PC-3 (cell line): ENCODE measurements around the gene SLC7A6. TPM values are rescaled to one million over a fixed set of nuclear protein-coding genes. Genes with fewer than 3 reads are reported as not detected.

Experiments used
- ATAC-seq: fragments of 200-7000 bp; cut with Tn5 transposase; 2 replicates; pipeline ENCODE4 v1.9.1; 2020; ENCODE audit warnings: mild to moderate bottlenecking, moderate library complexity
- BruUV-seq: library from RNA; stranded (reverse); fragments of 400-500 nt; replicated peaks from 2 replicates; lab custom pipeline; 2021; lab: Mats Ljungman, UMichigan
- CTCF ChIA-PET: fragments of 300-600 bp; sonication (Branson Sonifier 250); formaldehyde crosslinking; loops from one replicate; lab custom pipeline; 2022; ENCODE audit warnings: antibody characterized with exemption; lab: Charles Lee
- POLR2A ChIA-PET: fragments of 300-600 bp; sonication (Branson Sonifier 250); formaldehyde crosslinking; loops from one replicate; lab custom pipeline; 2022; ENCODE audit warnings: antibody characterized with exemption; ENCODE audit not compliant: unreplicated experiment; lab: Charles Lee
- DNase-seq: peaks from one replicate; pipeline ENCODE4 v3.0.0-alpha.2; 2015
- H2AFZ ChIP-seq: fragments of 300-600 bp; sonication (generic); 2 replicates; pipeline ENCODE4 v1.6.0; 2016; ENCODE audit warnings: antibody characterized with exemption, low read length
- H3F3A ChIP-seq: fragments of 300-600 bp; sonication (generic); one replicate; pipeline ENCODE4 v1.6.0; 2017; ENCODE audit warnings: antibody characterized with exemption, low read length, control low read depth, mild to moderate bottlenecking; ENCODE audit not compliant: unreplicated experiment
- H3K27ac ChIP-seq: fragments of 300-600 bp; sonication (generic); 2 replicates; pipeline ENCODE4 v1.5.1; 2016; ENCODE audit warnings: mild to moderate bottlenecking, low read length
- H3K27me3 ChIP-seq: fragments of 300-600 bp; sonication (generic); 2 replicates; pipeline ENCODE4 v1.6.1; 2016; ENCODE audit warnings: low read length, mixed read lengths
- H3K36me3 ChIP-seq: fragments of 300-600 bp; sonication (generic); 2 replicates; pipeline ENCODE4 v1.6.1; 2016; ENCODE audit warnings: low read depth, mixed run types, low read length, mixed read lengths
- H3K4me1 ChIP-seq: fragments of 300-600 bp; sonication (generic); 2 replicates; pipeline ENCODE4 v1.5.1; 2016; ENCODE audit warnings: low read length; ENCODE audit not compliant: insufficient read depth
- H3K4me2 ChIP-seq: fragments of 300-600 bp; sonication (generic); 2 replicates; pipeline ENCODE4 v1.6.0; 2016; ENCODE audit warnings: low read length
- H3K4me3 ChIP-seq: fragments of 300-600 bp; sonication (generic); 2 replicates; pipeline ENCODE4 v1.5.1; 2016; ENCODE audit warnings: mild to moderate bottlenecking, low read length, mixed read lengths
- H3K79me2 ChIP-seq: fragments of 300-600 bp; sonication (generic); 2 replicates; pipeline ENCODE4 v1.6.1; 2017; ENCODE audit warnings: low read length, mixed read lengths
- H3K9ac ChIP-seq: fragments of 300-600 bp; sonication (generic); 2 replicates; pipeline ENCODE4 v1.6.0; 2016; ENCODE audit warnings: mild to moderate bottlenecking, low read length
- H3K9me2 ChIP-seq: fragments of 300-600 bp; sonication (generic); replicated peaks from 2 replicates; pipeline ENCODE4 v1.6.1; 2016; ENCODE audit warnings: mixed run types, low read length, mixed read lengths
- H3K9me3 ChIP-seq: fragments of 300-600 bp; sonication (generic); 2 replicates; pipeline ENCODE4 v1.6.1; 2016; ENCODE audit warnings: low read length, mixed read lengths
- H4K20me1 ChIP-seq: fragments of 300-600 bp; sonication (generic); 2 replicates; pipeline ENCODE4 v1.6.1; 2016; ENCODE audit warnings: low read length, mixed read lengths
- EZH2 ChIP-seq: fragments of 300-600 bp; sonication (generic); IDR thresholded peaks from one replicate; pipeline ENCODE4 v1.6.1; 2017; ENCODE audit warnings: antibody characterized with exemption, mild to moderate bottlenecking, low read length; ENCODE audit not compliant: unreplicated experiment
- EZH2phosphoT487 ChIP-seq: fragments of 300-600 bp; sonication (generic); IDR thresholded peaks from 2 replicates; pipeline ENCODE4 v1.6.1; 2018; ENCODE audit warnings: mild to moderate bottlenecking, antibody characterized with exemption, low read length, borderline replicate concordance
- intact Hi-C: fragments of 100-400 bp; cut with micrococcal nuclease; formaldehyde crosslinking; loops from 2 replicates; pipeline ENCODE4 v1.9.0; 2023
- total RNA-seq: library from RNA; depleted of rRNA; stranded (reverse); fragments of >200 nt; gene quantifications from 2 replicates; pipeline ENCODE4 v1.2.3, GENCODE V29; 2014
- TF ChIP-seq, protein P1 (sequence below): fragments of 300-600 bp; sonication (generic); conservative IDR thresholded peaks from 2 replicates; pipeline ENCODE4 v1.5.1; 2017; ENCODE audit warnings: antibody characterized with exemption, low read depth, mild to moderate bottlenecking, low read length

The SLC7A6 gene
- total RNA-seq, 1 experiment from 2014 or later: 24.7 TPM

GRCh38 chr16:68242085-68242484 lies 22.2 kb upstream of the SLC7A6 start:
- DNase-seq: no peak
- Histone ChIP-seq H3K4me1 (peaks cover 20% of the 10 kb centered on the region; the same call in 1 of the 2 replicates), H3F3A (no peaks in the 10 kb centered on the region), H3K27me3 (no peaks in the 10 kb centered on the region), H3K9me3 (no peaks in the 10 kb centered on the region), H3K4me3 (no peak overlapping the region), H3K9ac (no peak overlapping the region), H3K79me2 (peaks cover 17% of the 10 kb centered on the region), H3K9me2 (no peaks in the 10 kb centered on the region), H4K20me1 (no peaks in the 10 kb centered on the region), H3K36me3 (no peaks in the 10 kb centered on the region), H3K4me2 (no peak overlapping the region), H3K27ac (no peak overlapping the region), H2AFZ (no peak overlapping the region)
- POLR2A ChIA-PET: no interaction called here
- ATAC-seq: no peak
- TF ChIP-seq EZH2: no peak
- TF ChIP-seq EZH2phosphoT487: no peak
- TF ChIP-seq, protein P1, sequence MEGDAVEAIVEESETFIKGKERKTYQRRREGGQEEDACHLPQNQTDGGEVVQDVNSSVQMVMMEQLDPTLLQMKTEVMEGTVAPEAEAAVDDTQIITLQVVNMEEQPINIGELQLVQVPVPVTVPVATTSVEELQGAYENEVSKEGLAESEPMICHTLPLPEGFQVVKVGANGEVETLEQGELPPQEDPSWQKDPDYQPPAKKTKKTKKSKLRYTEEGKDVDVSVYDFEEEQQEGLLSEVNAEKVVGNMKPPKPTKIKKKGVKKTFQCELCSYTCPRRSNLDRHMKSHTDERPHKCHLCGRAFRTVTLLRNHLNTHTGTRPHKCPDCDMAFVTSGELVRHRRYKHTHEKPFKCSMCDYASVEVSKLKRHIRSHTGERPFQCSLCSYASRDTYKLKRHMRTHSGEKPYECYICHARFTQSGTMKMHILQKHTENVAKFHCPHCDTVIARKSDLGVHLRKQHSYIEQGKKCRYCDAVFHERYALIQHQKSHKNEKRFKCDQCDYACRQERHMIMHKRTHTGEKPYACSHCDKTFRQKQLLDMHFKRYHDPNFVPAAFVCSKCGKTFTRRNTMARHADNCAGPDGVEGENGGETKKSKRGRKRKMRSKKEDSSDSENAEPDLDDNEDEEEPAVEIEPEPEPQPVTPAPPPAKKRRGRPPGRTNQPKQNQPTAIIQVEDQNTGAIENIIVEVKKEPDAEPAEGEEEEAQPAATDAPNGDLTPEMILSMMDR: no peak
- intact Hi-C loops: loop anchor here (1.0 kb wide), 1 partner anchor 86 kb away; no protein-coding TSS in a partner anchor
- CTCF ChIA-PET: no interaction called here
- no TSS peak for BruUV-seq

DNA sequence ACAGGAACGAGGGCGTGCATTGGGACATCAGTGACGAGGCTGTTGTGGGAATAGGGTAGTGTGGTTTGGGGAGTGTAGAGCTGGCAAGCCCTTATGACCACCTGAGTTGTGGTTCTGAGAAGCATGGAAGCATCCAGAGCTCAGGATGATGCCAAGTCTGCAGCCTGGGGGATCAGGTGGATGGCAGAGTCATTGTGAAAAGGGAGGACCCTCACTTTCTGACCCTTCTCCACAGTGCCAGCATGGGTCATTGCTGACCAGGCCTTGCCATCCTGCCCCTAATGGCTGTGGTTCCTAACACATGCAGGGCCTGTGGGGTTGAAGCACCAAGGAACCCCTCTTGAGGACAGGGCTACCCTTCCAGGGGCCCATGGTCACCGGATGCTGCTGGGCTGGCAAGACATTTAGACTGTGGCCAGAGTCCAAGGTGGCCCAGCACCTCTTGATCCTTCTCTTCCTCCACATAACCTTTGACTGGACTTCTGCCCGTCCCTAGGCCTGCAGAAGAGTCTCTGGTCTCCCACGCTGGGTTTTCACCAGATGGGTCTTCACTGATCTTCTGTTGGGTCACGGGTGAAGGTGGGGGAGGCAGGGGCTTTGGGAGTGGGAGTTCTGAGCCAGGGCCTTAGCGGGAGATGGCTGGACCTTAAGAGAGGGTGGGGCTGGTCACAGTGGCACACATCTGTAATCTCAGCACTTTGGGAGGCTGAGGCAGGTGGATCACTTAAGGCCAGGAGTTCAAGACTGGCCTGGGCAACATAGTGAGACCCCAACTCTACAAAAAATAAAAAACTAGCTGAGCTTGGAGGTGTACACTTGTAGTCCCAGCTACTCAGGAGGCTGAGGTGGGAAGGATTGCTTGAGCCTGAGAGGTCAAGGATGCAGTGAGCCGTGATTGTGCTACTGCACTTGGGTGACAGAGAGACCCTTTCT lies 21.1 kb upstream of the SLC7A6 start:
- Histone ChIP-seq H3K4me1 (peaks cover 20% of the 10 kb centered on the region; the same call in 1 of the 2 replicates), H3K27ac (no peak overlapping the region), H2AFZ (no peak overlapping the region), H3K9me3 (no peaks in the 10 kb centered on the region), H3K4me3 (no peak overlapping the region), H3K9me2 (no peaks in the 10 kb centered on the region), H3K4me2 (no peak overlapping the region), H4K20me1 (no peaks in the 10 kb centered on the region), H3F3A (no peaks in the 10 kb centered on the region), H3K27me3 (no peaks in the 10 kb centered on the region), H3K36me3 (no peaks in the 10 kb centered on the region), H3K79me2 (peaks cover 17% of the 10 kb centered on the region), H3K9ac (no peak overlapping the region)
- intact Hi-C loops: loop anchor here (1.0 kb wide), 1 partner anchor 85 kb away; no protein-coding TSS in a partner anchor
- DNase-seq: no peak
- TF ChIP-seq EZH2phosphoT487 (no peak), EZH2 (no peak)
- TF ChIP-seq, protein P1: no peak
- CTCF ChIA-PET: no interaction called here
- no TSS peak for BruUV-seq
- ATAC-seq: no peak
- POLR2A ChIA-PET: no interaction called here
